Heart left ventricle (tissue), 16 donors: ENCODE data around the gene ZYX. TPM values are rescaled to one million over a fixed set of nuclear protein-coding genes. Genes with fewer than 3 reads are reported as not detected.

ENCODE experiments used
- ATAC-seq, 4 donors: fragments of 200-7000 bp; cut with Tn5 transposase; one replicate each; pipeline ENCODE4 v1.9.1; 2020 to 2022; ENCODE audit warnings: moderate library complexity in 4 of 4, mild to moderate bottlenecking in 3 of 4, moderate number of reproducible peaks in 1 of 4
- DNase-seq, 5 donors: peaks; one replicate each; pipeline ENCODE4 v3.0.0-alpha.2; 2020
- H3K27ac ChIP-seq, 12 donors: fragments of 200-600 bp; sonication (generic) in 4 of 12; one replicate each; pipeline versions ENCODE4 v1.5.0 to v1.8.0; 2016 to 2022; ENCODE audit warnings: mild to moderate bottlenecking in 2 of 12
- H3K27me3 ChIP-seq, 9 donors: fragments of 200-600 bp; sonication (generic) in 2 of 9; one replicate each; pipeline versions ENCODE4 v1.5.1 to v1.8.0; 2016 to 2022; ENCODE audit warnings: mild to moderate bottlenecking in 3 of 9
- H3K36me3 ChIP-seq, 9 donors: fragments of 200-600 bp; sonication (generic) in 2 of 9; one replicate each; pipeline versions ENCODE4 v1.5.0 to v1.8.0; 2018 to 2022; ENCODE audit warnings: mild to moderate bottlenecking in 2 of 9
- H3K4me1 ChIP-seq, 12 donors: fragments of 200-600 bp; sonication (generic) in 4 of 12; one replicate each; pipeline versions ENCODE4 v1.5.0 to v1.8.0; 2016 to 2022; ENCODE audit warnings: mild to moderate bottlenecking in 3 of 12
- H3K4me3 ChIP-seq, 12 donors: fragments of 200-600 bp; sonication (generic) in 4 of 12; one replicate each; pipeline versions ENCODE4 v1.5.0 to v1.8.0; 2017 to 2022; ENCODE audit warnings: mild to moderate bottlenecking in 9 of 12, moderate library complexity in 4 of 12
- H3K9me3 ChIP-seq, 12 donors: fragments of 200-600 bp; sonication (generic) in 4 of 12; one replicate each; pipeline versions ENCODE4 v1.5.0 to v1.8.0; 2016 to 2022; ENCODE audit warnings: mild to moderate bottlenecking in 1 of 12
- CTCF ChIP-seq, 12 donors: fragments of 200-600 bp; sonication (generic) in 4 of 12; IDR thresholded peaks; one replicate each; pipeline versions ENCODE4 v1.5.0 to v1.8.0; 2018 to 2022; ENCODE audit warnings: antibody characterized with exemption in 12 of 12, mild to moderate bottlenecking in 5 of 12
- POLR2A ChIP-seq, 2 donors: fragments of 450-650 bp; IDR thresholded peaks; one replicate each; pipeline ENCODE4 v1.6.1; 2017; ENCODE audit warnings: antibody characterized with exemption in 2 of 2, mild to moderate bottlenecking in 2 of 2, moderate library complexity in 2 of 2
- WGBS, 4 donors: extraction: QIAGEN DNeasy Blood & Tissue Kit in 2 of 4; methylation state at CpG; one replicate each; pipeline versions ENCODE4 v1.1.5 to v1.1.7; 2013 to 2018; 5-methylcytosine and 5-hydroxymethylcytosine counted together
- intact Hi-C, 10 donors: fragments of 100-400 bp; cut with DNase I; formaldehyde crosslinking; loops; one replicate each; pipeline versions ENCODE4 v1.11.1 to v1.14.2; 2022
- polyA plus RNA-seq, 2 donors: library from polyadenylated mRNA; stranded (reverse); fragments of 200-250 nt; gene quantifications; one replicate each; pipeline ENCODE4 v1.2.3, GENCODE V29; 2013
- total RNA-seq, 9 donors: library from RNA; depleted of rRNA in 2 of 9; stranded (reverse); fragments of >200 nt in 2 of 9; fragmentation: NEBNext Ultra II Directional in 3 of 9; extraction: Animal tissue kit (Norgen Biotek cat#: 25700) in 3 of 9; gene quantifications; one replicate each; pipeline versions ENCODE4 v1.1.0 to v1.2.4, GENCODE V29; 2016 to 2023
- donor health status: ischemic (EF 13 %, LVEDD 7.1; RV severe dilation, severe dysfunction).
- donor health status: healthy with polysubstance abuse.
- donor health status: DM: no; HTN: yes; CAD: no.
- donor health status: DM: no; HTN: no; CAD: no.
- donor health status: ischemic (EF 25% LVEDD 6.9; RV normal size, moderate dysfunction).
- donor health status: ischemic (EF 25% LVEDD 5.7; RV mildly dilated, moderate dysfunction).
- donor health status: healthy.
- donor health status: DM: yes; HTN: yes; CAD: no.
- donor health status: ischemic (EF 35%, LVEDD 5.7; RV mildly dilated, moderate dysfunction).
- donor health status: nonischemic (EF 11% LVEDD 7.7; RV severe dilation, severe dysfunction).
- donor health status: DM: yes; HTN: yes; CAD: no.
- donor health status: PGD.
- donor health status: ischemic (EF 29% LVEDD 5.4; RV normal size, mild dysfunction).
- donor health status: nonischemic (EF 23%, LVEDD 6.1; RV moderate dilation, normal function).

The ZYX gene
- total and polyA plus RNA-seq, 11 donors: 55.9 to 217 (median 79.4) TPM

GRCh38 chr7:143354376-143354775, 26.8 kb upstream of the ZYX start:
- Histone ChIP-seq H3K9me3 (no peaks in the 10 kb centered on the region), H3K4me3 (no peak overlapping the region), H3K4me1 (no peaks in the 10 kb centered on the region), H3K27me3 (peaks cover 0 to 6% (median 0%) of the 10 kb centered on the region in 9 donors), H3K36me3 (no peaks in the 10 kb centered on the region), H3K27ac (no peak overlapping the region)
- TF ChIP-seq CTCF (IDR thresholded peaks at IDR 0.05): no peak
- TF ChIP-seq POLR2A (IDR thresholded peaks at IDR 0.05): no peak
- WGBS, 4 donors: 90 to 96% (median 94%) methylated on average over 8 of the region's 8 CpGs
- no peak for ATAC-seq
- no peak for DNase-seq
- intact Hi-C loops: no loop called here

- no peak for ATAC-seq
- WGBS, 4 donors: 79 to 86% (median 82%) methylated on average over 8 of the region's 8 CpGs
Observed at GRCh38 chr7:143354965-143355364, 26.2 kb upstream of the ZYX start.

GRCh38 chr7:143355450-143356385, 25.4 kb upstream of the ZYX start:
- intact Hi-C loops: loop anchor here in 1 of 10 donors (5.0 kb wide), 1 partner anchor 33 kb away; no protein-coding TSS in a partner anchor
- H3K27me3 ChIP-seq: peaks cover 0 to 20% (median under 1%) of the 10 kb centered on the region in 9 donors
- ATAC-seq (no peak), DNase-seq (no peak)
- TF ChIP-seq POLR2A (IDR thresholded peaks at IDR 0.05) (no peak), CTCF (IDR thresholded peaks at IDR 0.05) (no peak)
- H3K4me3 ChIP-seq: no peak overlapping the region
- H3K27ac ChIP-seq: no peak overlapping the region
- no peaks in the 10 kb centered on the region for H3K9me3 ChIP-seq
- no peaks in the 10 kb centered on the region for H3K36me3 ChIP-seq
- WGBS, 4 donors: 87 to 91% (median 88%) methylated on average over 16 of the region's 16 CpGs
- H3K4me1 ChIP-seq: no peaks in the 10 kb centered on the region

More at GRCh38 chr7:143354965-143355364, 26.2 kb upstream of the ZYX start:
- Histone ChIP-seq H3K9me3 (no peaks in the 10 kb centered on the region), H3K4me3 (no peak overlapping the region), H3K27me3 (peaks cover 0 to 12% (median 0%) of the 10 kb centered on the region in 9 donors), H3K36me3 (no peaks in the 10 kb centered on the region), H3K4me1 (no peaks in the 10 kb centered on the region), H3K27ac (no peak overlapping the region)
- no peak for TF ChIP-seq POLR2A (IDR thresholded peaks at IDR 0.05)
- TF ChIP-seq CTCF (IDR thresholded peaks at IDR 0.05): no peak
- intact Hi-C loops: loop anchor here in 1 of 10 donors (5.0 kb wide), 1 partner anchor 33 kb away; no protein-coding TSS in a partner anchor
- DNase-seq: no peak

- Histone ChIP-seq H3K27ac (no peak overlapping the region), H3K27me3 (peaks cover 0 to 28% (median 9%) of the 10 kb centered on the region in 9 donors), H3K4me1 (peaks cover 0 to 4% (median 0%) of the 10 kb centered on the region in 12 donors), H3K36me3 (no peaks in the 10 kb centered on the region), H3K9me3 (no peaks in the 10 kb centered on the region), H3K4me3 (no peak overlapping the region)
- TF ChIP-seq CTCF (IDR thresholded peaks at IDR 0.05) (no peak), POLR2A (IDR thresholded peaks at IDR 0.05) (no peak)
- WGBS, 4 donors: 86 to 91% (median 89%) methylated on average over 13 of the region's 13 CpGs
- DNase-seq (no peak), ATAC-seq (no peak)
- intact Hi-C loops: loop anchor here in 1 of 10 donors (5.0 kb wide), 1 partner anchor 34 kb away; no protein-coding TSS in a partner anchor
Observed at GRCh38 chr7:143356414-143357050, 24.6 kb upstream of the ZYX start.
